Nephron (organoid): ENCODE data around the gene PAPPA2.

ENCODE experiments used
- H3K27ac Mint-ChIP-seq, 3 experiments: 2 replicates each; pipeline ENCODE4 v1.8.0; 2020; ENCODE audit warnings: mixed read lengths in 3 of 3, mild to moderate bottlenecking in 2 of 3, moderate library complexity in 1 of 3
- H3K27me3 Mint-ChIP-seq: 2 replicates; pipeline ENCODE4 v1.8.0; 2021; ENCODE audit warnings: low read depth, mild to moderate bottlenecking, moderate library complexity, mixed read lengths
- H3K36me3 Mint-ChIP-seq: 2 replicates; pipeline ENCODE4 v1.8.0; 2020; ENCODE audit warnings: low read depth, mixed read lengths
- H3K4me1 Mint-ChIP-seq: 2 replicates; pipeline ENCODE4 v1.8.0; 2020; ENCODE audit warnings: mixed read lengths
- H3K4me3 Mint-ChIP-seq, 3 experiments: 2 replicates each; pipeline ENCODE4 v1.8.0; 2020; ENCODE audit warnings: mild to moderate bottlenecking in 3 of 3, mixed read lengths in 3 of 3, moderate library complexity in 2 of 3
- H3K9me3 Mint-ChIP-seq: 2 replicates; pipeline ENCODE4 v1.8.0; 2020; ENCODE audit warnings: mixed read lengths
- CTCF ChIP-seq, 3 experiments: fragments of 200-600 bp; sonication (generic); IDR thresholded peaks; one replicate each; pipeline ENCODE4 v1.5.0; 2021; ENCODE audit warnings: antibody characterized with exemption in 3 of 3; ENCODE audit not compliant: unreplicated experiment in 3 of 3

Gene PAPPA2

GRCh38 chr1:176546825-176547224 is 83.8 kb downstream of the PAPPA2 start:
- Mint-ChIP-seq H3K36me3 (no peaks in the 10 kb centered on the region), H3K4me3 (no peak overlapping the region), H3K27ac (no peak overlapping the region), H3K27me3 (peaks cover 6% of the 10 kb centered on the region), H3K9me3 (no peaks in the 10 kb centered on the region), H3K4me1 (peaks cover 17% of the 10 kb centered on the region)
- TF ChIP-seq CTCF (IDR thresholded peaks at IDR 0.05; ENCODE audit: unreplicated experiment in 3 of 3), result no peak

GRCh38 chr1:176551146-176551545 is 88.2 kb downstream of the PAPPA2 start:
- H3K9me3 Mint-ChIP-seq, result no peaks in the 10 kb centered on the region
- no peaks in the 10 kb centered on the region for H3K36me3 Mint-ChIP-seq
- peak overlapping the region in 1 of 3 experiments; percentile 67 for H3K27ac Mint-ChIP-seq
- TF ChIP-seq CTCF (IDR thresholded peaks at IDR 0.05; ENCODE audit: unreplicated experiment in 3 of 3), result no peak
- H3K4me1 Mint-ChIP-seq, result peaks cover 53% of the 10 kb centered on the region
- peaks cover 23% of the 10 kb centered on the region for H3K27me3 Mint-ChIP-seq
- H3K4me3 Mint-ChIP-seq, result no peak overlapping the region

GRCh38 chr1:176552217-176552991 is 89.4 kb downstream of the PAPPA2 start:
- Mint-ChIP-seq H3K27ac (peak overlapping the region in 2 of 3 experiments; percentile 0 to 67), H3K9me3 (no peaks in the 10 kb centered on the region), H3K36me3 (no peaks in the 10 kb centered on the region), H3K27me3 (peaks cover 23% of the 10 kb centered on the region), H3K4me1 (peaks cover 53% of the 10 kb centered on the region), H3K4me3 (peak overlapping the region; percentile 5 to 52 (median 10))
- TF ChIP-seq CTCF (IDR thresholded peaks at IDR 0.05; ENCODE audit: unreplicated experiment in 3 of 3), result no peak

- Mint-ChIP-seq H3K36me3 (no peaks in the 10 kb centered on the region), H3K9me3 (no peaks in the 10 kb centered on the region), H3K4me1 (peaks cover 53% of the 10 kb centered on the region), H3K27ac (peak overlapping the region in 2 of 3 experiments; percentile 36 to 67), H3K4me3 (peak overlapping the region; percentile 24 to 73 (median 67)), H3K27me3 (peaks cover 23% of the 10 kb centered on the region)
- no peak for TF ChIP-seq CTCF (IDR thresholded peaks at IDR 0.05; ENCODE audit: unreplicated experiment in 3 of 3)
Observed at GRCh38 chr1:176552999-176553398, 90.0 kb downstream of the PAPPA2 start.

GRCh38 chr1:176556288-176556687 is 93.3 kb downstream of the PAPPA2 start:
- peaks cover 66% of the 10 kb centered on the region for H3K4me1 Mint-ChIP-seq
- no peaks in the 10 kb centered on the region for H3K9me3 Mint-ChIP-seq

More at GRCh38 chr1:176556288-176556687, 93.3 kb downstream of the PAPPA2 start:
- Mint-ChIP-seq H3K4me3 (no peak overlapping the region), H3K27ac (no peak overlapping the region), H3K27me3 (peaks cover 33% of the 10 kb centered on the region), H3K36me3 (no peaks in the 10 kb centered on the region)
- no peak for TF ChIP-seq CTCF (IDR thresholded peaks at IDR 0.05; ENCODE audit: unreplicated experiment in 3 of 3)
